ENCODE results near the gene SMARCD1. TPM values are rescaled to one million over a fixed set of nuclear protein-coding genes. Genes with fewer than 3 reads are reported as not detected.
"Not testable (repeated sequence)": the region's sequence is repeated elsewhere in the genome, so short reads cannot be mapped to it uniquely, and the experiment has no call there.

SMARCD1 gene
- total and polyA plus RNA-seq, 2 experiments from 2014 or later = 27.9 to 33.4 TPM

DNA sequence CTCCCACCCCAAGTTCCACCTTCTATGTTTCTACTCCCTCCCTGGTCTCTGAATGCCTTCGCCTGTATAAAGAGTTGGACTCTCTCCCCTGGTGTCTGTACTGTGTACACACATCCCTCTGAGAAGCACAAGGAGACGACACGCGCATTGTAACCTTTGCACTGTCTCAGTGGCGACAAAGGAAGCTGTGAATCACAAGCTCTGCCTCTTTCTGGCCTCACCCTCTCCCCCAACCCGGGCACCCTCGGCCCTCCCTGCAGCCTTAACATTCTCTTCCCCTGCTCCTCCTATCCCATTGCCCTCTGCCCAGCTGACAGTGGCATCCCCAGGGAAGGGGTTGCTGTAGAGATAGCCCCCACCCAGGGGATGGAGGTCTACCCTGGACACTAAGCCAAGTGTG is 2.5 kb upstream of the SMARCD1 start:
- H3K27ac ChIP-seq = peak overlapping the region; percentile 96

GRCh38 chr12:50083301-50083700 is 1.8 kb upstream of the SMARCD1 start:
- H3K9me3 ChIP-seq (ENCODE audit: low read depth) = no peaks in the 10 kb centered on the region
- H3K9me2 ChIP-seq (replicated peaks; ENCODE audit: insufficient read depth) = no peaks in the 10 kb centered on the region
- no peak for DNase-seq (ENCODE audit: low spot score)
- peaks cover 19% of the 10 kb centered on the region for H3K4me1 ChIP-seq (ENCODE audit: insufficient read depth)
- no peaks in the 10 kb centered on the region for H3K27me3 ChIP-seq
- H3K4me3 ChIP-seq = no peak overlapping the region
- no peak overlapping the region for H2AFZ ChIP-seq
- no peaks in the 10 kb centered on the region for H3K36me3 ChIP-seq (replicated peaks; ENCODE audit: insufficient read depth, low read depth)
- H3K4me2 ChIP-seq = no peak overlapping the region
- TF ChIP-seq EZH2 (IDR thresholded peaks at IDR 0.05; ENCODE audit: borderline replicate concordance) (no peak), CTCF (IDR thresholded peaks at IDR 0.05; ENCODE audit: poor library complexity) (no peak)
- WGBS (ENCODE audit: low lambda C conversion rate, missing lambda C conversion rate) = 100% methylated on average over 1 of the region's 1 CpG
- peaks cover 7% of the 10 kb centered on the region for H4K20me1 ChIP-seq (ENCODE audit: insufficient read depth, poor library complexity, severe bottlenecking)
- H3K27ac ChIP-seq = peak overlapping the region; percentile 96
- peaks cover 15% of the 10 kb centered on the region for H3K79me2 ChIP-seq

More for the DNA sequence above, 2.5 kb upstream of the SMARCD1 start:
- H4K20me1 ChIP-seq (ENCODE audit: insufficient read depth, poor library complexity, severe bottlenecking) = peaks cover 4% of the 10 kb centered on the region
- WGBS (ENCODE audit: low lambda C conversion rate, missing lambda C conversion rate) = 60% methylated on average over 7 of the region's 7 CpGs
- H3K36me3 ChIP-seq (replicated peaks; ENCODE audit: insufficient read depth, low read depth) = no peaks in the 10 kb centered on the region
- no peaks in the 10 kb centered on the region for H3K9me2 ChIP-seq (replicated peaks; ENCODE audit: insufficient read depth)
- H3K9me3 ChIP-seq (ENCODE audit: low read depth) = no peaks in the 10 kb centered on the region
- H3K4me2 ChIP-seq = peak overlapping the region; percentile 51
- H2AFZ ChIP-seq = no peak overlapping the region
- H3K4me1 ChIP-seq (ENCODE audit: insufficient read depth) = peaks cover 19% of the 10 kb centered on the region
- no peak overlapping the region for H3K4me3 ChIP-seq
- no peaks in the 10 kb centered on the region for H3K27me3 ChIP-seq
- peak; percentile 84 for DNase-seq (ENCODE audit: low spot score)
- TF ChIP-seq CTCF (IDR thresholded peaks at IDR 0.05; ENCODE audit: poor library complexity) (no peak), EZH2phosphoT487 (IDR thresholded peaks at IDR 0.05; ENCODE audit: low read depth, severe bottlenecking, unreplicated experiment) (no peak), EZH2 (IDR thresholded peaks at IDR 0.05; ENCODE audit: borderline replicate concordance) (no peak)
- H3K79me2 ChIP-seq = peaks cover 15% of the 10 kb centered on the region

DNA sequence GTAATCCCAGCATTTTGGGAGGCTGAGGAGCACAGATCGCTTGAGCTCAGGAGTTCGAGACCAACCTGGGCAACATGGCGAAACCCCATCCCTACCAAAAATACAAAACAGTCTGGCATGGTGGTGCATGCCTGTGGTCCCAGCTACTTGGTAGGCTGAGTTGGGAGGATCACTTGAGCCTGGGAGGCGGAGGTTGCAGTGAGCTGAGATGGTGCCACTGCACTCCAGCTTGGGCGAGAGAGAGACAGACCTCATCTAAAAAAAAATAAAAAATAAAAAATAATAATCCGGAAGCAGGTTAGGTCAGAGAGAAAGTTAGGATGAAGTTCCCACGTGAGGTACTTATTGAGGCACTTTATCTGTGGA is 750 bp upstream of the SMARCD1 start:
- peaks cover 19% of the 10 kb centered on the region for H3K4me1 ChIP-seq (ENCODE audit: insufficient read depth)
- peak overlapping the region; percentile 76 for H3K4me2 ChIP-seq
- H3K36me3 ChIP-seq (replicated peaks; ENCODE audit: insufficient read depth, low read depth); H3K27me3 ChIP-seq; H4K20me1 ChIP-seq (ENCODE audit: insufficient read depth, poor library complexity, severe bottlenecking); H3K9me2 ChIP-seq (replicated peaks; ENCODE audit: insufficient read depth); H3K9me3 ChIP-seq (ENCODE audit: low read depth); DNase-seq (ENCODE audit: low spot score): not testable (repeated sequence)
- WGBS (ENCODE audit: low lambda C conversion rate, missing lambda C conversion rate) = 66% methylated on average over 7 of the region's 7 CpGs
- peak overlapping the region; percentile 96 for H3K27ac ChIP-seq
- H2AFZ ChIP-seq = peak overlapping the region; percentile 52
- peak overlapping the region; percentile 57 for H3K4me3 ChIP-seq
- H3K79me2 ChIP-seq = peaks cover 15% of the 10 kb centered on the region

- Histone ChIP-seq H3K27ac (peak overlapping the region; percentile 96), H2AFZ (peak overlapping the region; percentile 69), H3K79me2 (peaks cover 15% of the 10 kb centered on the region), H3K4me2 (peak overlapping the region; percentile 76), H3K4me3 (peak overlapping the region; percentile 78), H3K27me3 (no peaks in the 10 kb centered on the region), H4K20me1 (ENCODE audit: insufficient read depth, poor library complexity, severe bottlenecking) (peaks cover 9% of the 10 kb centered on the region), H3K4me1 (ENCODE audit: insufficient read depth) (peaks cover 19% of the 10 kb centered on the region), H3K9me3 (ENCODE audit: low read depth) (no peaks in the 10 kb centered on the region), H3K36me3 (replicated peaks; ENCODE audit: insufficient read depth, low read depth) (no peaks in the 10 kb centered on the region), H3K9me2 (replicated peaks; ENCODE audit: insufficient read depth) (no peaks in the 10 kb centered on the region)
- TF ChIP-seq EZH2phosphoT487 (IDR thresholded peaks at IDR 0.05; ENCODE audit: low read depth, severe bottlenecking, unreplicated experiment) = no peak
- TF ChIP-seq CTCF (IDR thresholded peaks at IDR 0.05; ENCODE audit: poor library complexity) = no peak
- no peak for TF ChIP-seq EZH2 (IDR thresholded peaks at IDR 0.05; ENCODE audit: borderline replicate concordance)
- DNase-seq (ENCODE audit: low spot score) = no peak
- WGBS (ENCODE audit: low lambda C conversion rate, missing lambda C conversion rate) = 26% methylated on average over 5 of the region's 8 CpGs
These were observed 502 bp downstream of the SMARCD1 start for GRCh38 chr12:50085615-50086072.
